Kidney (tissue), 14 donors: ENCODE results near the gene ZNF584. TPM values are rescaled to one million over a fixed set of nuclear protein-coding genes. Genes with fewer than 3 reads are reported as not detected.

Source experiments
- DNase-seq, 5 donors: peaks; one replicate each; pipeline ENCODE4 v3.0.0-alpha.2; 2013 to 2020
- FAIRE-seq: peaks from 2 replicates; lab custom pipeline; 2012; peaks lifted over from hg19 to GRCh38; lab: Jason Lieb, UNC
- H3K27ac ChIP-seq, 2 donors: one replicate each; pipeline ENCODE4 v1.7.0; 2013; ENCODE audit warnings: low read depth in 2 of 2, low read length in 2 of 2, inconsistent platforms in 1 of 2
- H3K27me3 ChIP-seq: one replicate; pipeline ENCODE4 v1.7.1; 2013; ENCODE audit warnings: low read length, inconsistent platforms; ENCODE audit not compliant: control insufficient read depth, insufficient read depth
- H3K36me3 ChIP-seq, 3 donors: one replicate each; pipeline versions ENCODE4 v1.7.0 to v1.7.1; 2013; ENCODE audit warnings: low read length in 3 of 3, control low read depth in 1 of 3, inconsistent platforms in 1 of 3; ENCODE audit not compliant: insufficient read depth in 3 of 3, control insufficient read depth in 2 of 3
- H3K4me1 ChIP-seq, 3 donors: one replicate each; pipeline versions ENCODE4 v1.7.0 to v1.7.1; 2013; ENCODE audit warnings: low read length in 3 of 3, inconsistent platforms in 1 of 3, low read depth in 1 of 3; ENCODE audit not compliant: control insufficient read depth in 2 of 3, insufficient read depth in 2 of 3
- H3K4me3 ChIP-seq, 3 donors: one replicate each; pipeline versions ENCODE4 v1.7.0 to v1.8.1; 2013; ENCODE audit warnings: low read length in 3 of 3, control low read depth in 1 of 3, inconsistent platforms in 1 of 3
- H3K9ac ChIP-seq, 3 donors: one replicate each; pipeline versions ENCODE4 v1.7.0 to v1.7.1; 2013; ENCODE audit warnings: low read length in 3 of 3, control low read depth in 1 of 3, inconsistent platforms in 1 of 3
- H3K9me3 ChIP-seq, 3 donors: one replicate each; pipeline versions ENCODE4 v1.7.0 to v1.7.1; 2013; ENCODE audit warnings: low read length in 3 of 3, control low read depth in 1 of 3, inconsistent platforms in 1 of 3; ENCODE audit not compliant: control insufficient read depth in 2 of 3, insufficient read depth in 1 of 3
- CTCF ChIP-seq: IDR thresholded peaks from 3 replicates; pipeline ENCODE4 v1.5.1; 2012; ENCODE audit warnings: mild to moderate bottlenecking, moderate library complexity, borderline replicate concordance; ENCODE audit not compliant: insufficient read depth; ENCODE audit errors: extremely low read depth
- intact Hi-C: fragments of 100-400 bp; cut with DNase I; formaldehyde crosslinking; loops from one replicate; pipeline ENCODE4 v1.11.1; 2022
- polyA plus RNA-seq: library from polyadenylated mRNA; stranded (reverse); fragments of 350-450 nt; fragmentation: Illumina TruSeq; extraction: RNeasy Lipid Tissue Mini Kit (QIAGEN cat#74804); gene quantifications from one replicate; pipeline ENCODE4 v1.2.3, GENCODE V29; 2014; ENCODE audit warnings: low read depth, low replicate concordance; ENCODE audit not compliant: insufficient read depth
- total RNA-seq: library from RNA; stranded (reverse); fragmentation: NEBNext Ultra II Directional; extraction: Animal tissue kit (Norgen Biotek cat#: 25700); gene quantifications from one replicate; pipeline ENCODE4 v1.2.1, GENCODE V29; 2021
- donor health status: control.
- donor health status: control.
- donor health status: control.
- donor health status: control.
- donor health status: control.
- donor health status: DM: yes; HTN: yes; CAD: no.
- donor health status: Normal renal cell carcinoma (clear cell type).

The ZNF584 gene
- total and polyA plus RNA-seq, 2 donors from 2014 or later: 6.2 to 13.0 TPM

GRCh38 chr19:58386576-58387337 is 21.7 kb upstream of the ZNF584 start, which contains the start of gene RPS5:
Gene RPS5 (plus strand): TSS chr19:58387269. CDS start chr19:58388138, 869 bp downstream.
- FAIRE-seq (peak; percentile 32), DNase-seq (peak; percentile 97 to 99 (median 99))
- Histone ChIP-seq H3K9me3 (no peaks in the 10 kb centered on the region), H3K27me3 (no peaks in the 10 kb centered on the region), H3K9ac (peak within 1 kb of the TSS; percentile 82 to 93 (median 91)), H3K4me1 (peaks cover 3 to 16% (median 7%) of the 10 kb centered on the region in 3 donors), H3K27ac (peak within 1 kb of the TSS; percentile 97), H3K36me3 (peaks cover 0 to 18% (median 2%) of the 10 kb centered on the region in 3 donors), H3K4me3 (peak within 1 kb of the TSS; percentile 87 to 98 (median 88))
- no peak for TF ChIP-seq CTCF
- intact Hi-C loops: no loop called here

- no peak for FAIRE-seq
- Histone ChIP-seq H3K9ac (peak overlapping the region; percentile 57 to 91 (median 82)), H3K9me3 (no peaks in the 10 kb centered on the region), H3K27me3 (no peaks in the 10 kb centered on the region), H3K27ac (no peak overlapping the region), H3K36me3 (peaks cover 0 to 20% (median 2%) of the 10 kb centered on the region in 3 donors), H3K4me1 (peaks cover 3 to 13% (median 7%) of the 10 kb centered on the region in 3 donors), H3K4me3 (peak overlapping the region; percentile 87 to 98 (median 88))
- peak in 1 of 5 donors; percentile 8 for DNase-seq
- no peak for TF ChIP-seq CTCF
- intact Hi-C loops: no loop called here
These were observed 20.9 kb upstream of the ZNF584 start for GRCh38 chr19:58387338-58388174.

- Histone ChIP-seq H3K4me3 (peak overlapping the region in 2 of 3 donors; percentile 87 to 98), H3K4me1 (peaks cover 3 to 13% (median 7%) of the 10 kb centered on the region in 3 donors), H3K9ac (no peak overlapping the region), H3K27ac (no peak overlapping the region), H3K27me3 (no peaks in the 10 kb centered on the region), H3K9me3 (no peaks in the 10 kb centered on the region), H3K36me3 (peaks cover 2 to 26% (median 4%) of the 10 kb centered on the region in 3 donors)
- intact Hi-C loops: no loop called here
- no peak for TF ChIP-seq CTCF
- no peak for FAIRE-seq
- DNase-seq: peak in 1 of 5 donors; percentile 46
These were observed 20.3 kb upstream of the ZNF584 start for GRCh38 chr19:58388175-58388526.
